HG03196 (cell line): Measurements from ENCODE around the gene TRIM61.

Experiments used
- ATAC-seq: cut with Tn5 transposase; IDR thresholded peaks from one replicate; pipeline ENCODE4 v1.9.1; 2021; ENCODE audit not compliant: unreplicated experiment

Gene TRIM61

DNA sequence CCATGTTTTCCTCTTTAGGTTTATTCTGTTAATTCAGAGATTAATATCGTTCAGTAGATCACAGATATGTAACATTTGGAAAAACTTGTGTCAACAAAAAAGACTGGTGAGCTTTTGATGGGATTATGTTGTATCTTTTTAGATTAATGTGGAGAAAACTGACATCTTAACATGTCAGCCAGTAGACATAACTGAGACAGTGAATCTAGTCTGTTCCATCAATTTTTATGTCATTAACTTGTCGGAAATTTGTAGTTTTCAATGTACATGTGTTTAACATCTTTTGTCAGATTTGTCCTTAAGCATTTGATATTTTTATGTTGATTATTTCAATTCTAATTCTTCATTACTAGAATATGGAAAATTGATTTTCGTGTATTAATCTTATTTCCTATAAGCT, 58.5 kb downstream of the TRIM61 start:
- ATAC-seq, result no peak
